Erythroblast (primary cell): ENCODE measurements around the gene FAM181B.

Experiments used
- GATA1 ChIP-seq: IDR thresholded peaks from 2 replicates; pipeline ENCODE4 v1.6.1; 2011; ENCODE audit warnings: low read depth, mild to moderate bottlenecking, control low read depth, low read length, moderate library complexity
- POLR2A ChIP-seq: IDR thresholded peaks from 2 replicates; pipeline ENCODE4 v1.6.1; 2011; ENCODE audit warnings: mild to moderate bottlenecking, low read length

DNA sequence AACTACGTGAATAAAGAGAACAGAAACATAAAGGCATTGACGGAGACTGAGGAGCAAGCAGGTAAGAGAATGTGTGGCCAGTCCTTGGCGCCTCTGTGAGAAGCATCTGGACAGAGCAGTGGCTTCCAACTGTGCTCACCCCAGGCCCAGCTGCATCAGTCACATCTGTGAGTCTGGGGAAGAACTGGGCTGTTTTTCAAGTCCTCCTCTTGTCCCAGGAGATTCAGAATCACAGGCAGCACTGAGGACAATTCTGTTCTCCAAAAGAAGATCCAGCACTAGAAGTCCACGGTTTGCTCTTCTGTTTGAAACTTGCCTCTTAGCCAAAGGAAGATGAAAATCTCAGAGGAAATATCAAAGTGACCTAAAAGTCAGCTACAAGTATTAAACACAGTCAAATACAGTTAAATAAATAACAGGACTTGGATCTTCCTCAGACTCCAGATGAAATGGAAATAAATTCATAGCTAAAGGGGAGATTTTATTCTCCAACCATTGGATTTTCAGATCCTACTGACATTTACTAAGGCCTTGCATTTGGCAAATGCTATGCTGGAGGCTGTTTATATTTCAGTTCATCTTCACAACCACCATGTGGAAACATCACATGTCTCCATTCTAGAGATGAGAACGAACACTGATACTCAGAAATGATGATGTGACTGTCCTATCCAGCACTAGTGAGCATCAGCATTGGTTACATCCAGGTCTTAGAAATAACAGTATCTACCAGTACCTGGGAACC lies 14.1 kb downstream of the FAM181B start:
- TF ChIP-seq POLR2A, result no peak
- no peak for TF ChIP-seq GATA1
